GM12878 (cell line): ENCODE measurements around the gene SNRPA1. TPM values are rescaled to one million over a fixed set of nuclear protein-coding genes. Genes with fewer than 3 reads are reported as not detected.

ENCODE experiments used
- ATAC-seq: fragments of 200-7000 bp; cut with Tn5 transposase; 3 replicates; pipeline ENCODE4 v1.9.1; 2020; ENCODE audit warnings: mild to moderate bottlenecking, moderate library complexity
- BruUV-seq: library from RNA; stranded (reverse); fragments of 400-500 nt; replicated peaks from 2 replicates; lab custom pipeline; 2021; lab: Mats Ljungman, UMichigan
- CTCF ChIA-PET: fragments of 300-600 bp; sonication (Branson Sonifier 250); formaldehyde crosslinking; extraction: SDS; loops from one replicate; lab custom pipeline; 2021; ENCODE audit warnings: inconsistent platforms; lab: Yijun Ruan, JAX
- POLR2A ChIA-PET: fragments of 350-600 bp; formaldehyde crosslinking; extraction: SDS; loops from one replicate; lab custom pipeline; 2021; ENCODE audit warnings: inconsistent platforms; lab: Charles Lee
- RAD21 ChIA-PET: fragments of 300-600 bp; sonication (Branson Sonifier 250); formaldehyde crosslinking; loops from one replicate; lab custom pipeline; 2023; ENCODE audit warnings: antibody characterized with exemption; ENCODE audit not compliant: unreplicated experiment; lab: Charles Lee
- SMC1A ChIA-PET: fragments of 300-600 bp; sonication (Branson Sonifier 250); formaldehyde crosslinking; loops from one replicate; lab custom pipeline; 2023; ENCODE audit not compliant: unreplicated experiment, uncharacterized antibody; lab: Charles Lee
- DNase-seq: peaks from one replicate; pipeline ENCODE4 v3.0.0-alpha.2; 2011; ENCODE audit warnings: low read depth, low spot score
- FAIRE-seq: peaks from 3 replicates; lab custom pipeline; 2011; peaks lifted over from hg19 to GRCh38; lab: Jason Lieb, UNC
- H2AFZ ChIP-seq: 2 replicates; pipeline ENCODE4 v1.6.0; 2011; ENCODE audit warnings: low read depth, low read length, control low read depth; ENCODE audit not compliant: control insufficient read depth
- H3K27ac ChIP-seq: 2 replicates; pipeline ENCODE4 v1.5.1; 2011; ENCODE audit warnings: control low read depth; ENCODE audit not compliant: control insufficient read depth, insufficient read depth
- H3K27me3 ChIP-seq, 2 experiments: replicated peaks in 1 of 2; 2 replicates each; pipeline versions ENCODE4 v1.6.0 to v1.6.1; 2011; ENCODE audit warnings: low read length in 1 of 2; ENCODE audit not compliant: control insufficient read depth in 2 of 2, insufficient read depth in 2 of 2
- H3K36me3 ChIP-seq, 2 experiments: 2 replicates each; pipeline ENCODE4 v1.5.1; 2011; ENCODE audit warnings: low read length in 1 of 2; ENCODE audit not compliant: control insufficient read depth in 2 of 2, insufficient read depth in 2 of 2
- H3K4me1 ChIP-seq: 2 replicates; pipeline ENCODE4 v1.6.1; 2011; ENCODE audit warnings: mild to moderate bottlenecking, low read length, moderate library complexity, mixed read lengths; ENCODE audit not compliant: control insufficient read depth, insufficient read depth
- H3K4me2 ChIP-seq: 2 replicates; pipeline ENCODE4 v1.6.0; 2011; ENCODE audit warnings: control low read depth; ENCODE audit not compliant: control insufficient read depth, insufficient read depth
- H3K4me3 ChIP-seq: fragments of 200-600 bp; sonication (generic); 2 replicates; pipeline ENCODE4 v1.5.1; 2016
- H3K79me2 ChIP-seq: 2 replicates; pipeline ENCODE4 v1.6.0; 2011; ENCODE audit warnings: low read length; ENCODE audit not compliant: control insufficient read depth, insufficient read depth
- H3K9ac ChIP-seq: 2 replicates; pipeline ENCODE4 v1.8.0; 2011; ENCODE audit warnings: low read length, control low read depth, mixed read lengths; ENCODE audit not compliant: control insufficient read depth, insufficient read depth
- H3K9me3 ChIP-seq: replicated peaks from 3 replicates; pipeline ENCODE4 v1.5.1; 2011; ENCODE audit warnings: mild to moderate bottlenecking, low read length; ENCODE audit not compliant: control insufficient read depth, insufficient read depth
- H4K20me1 ChIP-seq: 2 replicates; pipeline ENCODE4 v1.6.0; 2011; ENCODE audit not compliant: control insufficient read depth, insufficient read depth
- CHD4 ChIP-seq: fragments of 200-600 bp; sonication (generic); IDR thresholded peaks from 2 replicates; pipeline ENCODE4 v1.6.1; 2016; ENCODE audit warnings: mild to moderate bottlenecking
- E4F1 ChIP-seq: fragments of 450-650 bp; IDR thresholded peaks from 2 replicates; pipeline ENCODE4 v1.6.1; 2018; ENCODE audit warnings: borderline replicate concordance, mild to moderate bottlenecking; ENCODE audit not compliant: partially characterized antibody
- MEF2B ChIP-seq: fragments of 450-650 bp; IDR thresholded peaks from 2 replicates; pipeline ENCODE4 v1.6.1; 2018; ENCODE audit warnings: mild to moderate bottlenecking, moderate library complexity; ENCODE audit not compliant: partially characterized antibody, poor library complexity, severe bottlenecking
- NR2C2 ChIP-seq: IDR thresholded peaks from 2 replicates; pipeline ENCODE4 v1.6.1; 2011; ENCODE audit warnings: borderline replicate concordance, low read depth; ENCODE audit not compliant: control insufficient read depth, insufficient read length
- NRF1 ChIP-seq: conservative IDR thresholded peaks from 2 replicates; pipeline ENCODE4 v1.6.1; 2011; ENCODE audit warnings: mild to moderate bottlenecking, low read depth, low read length, improper control_type of control experiment
- POLR2AphosphoS5 ChIP-seq: IDR thresholded peaks from 2 replicates; pipeline ENCODE4 v1.6.1; 2011; ENCODE audit warnings: mild to moderate bottlenecking, low read length, inconsistent platforms
- SKIL ChIP-seq: fragments of 450-650 bp; IDR thresholded peaks from 2 replicates; pipeline ENCODE4 v1.6.1; 2017; ENCODE audit warnings: mild to moderate bottlenecking, low read depth, inconsistent platforms; ENCODE audit not compliant: poor library complexity, severe bottlenecking
- SMC3 ChIP-seq: IDR thresholded peaks from 2 replicates; pipeline ENCODE4 v1.6.1; 2011; ENCODE audit warnings: low read length, improper control_type of control experiment, borderline replicate concordance
- ZNF622 ChIP-seq: fragments of 450-650 bp; IDR thresholded peaks from 2 replicates; pipeline ENCODE4 v1.6.1; 2017; ENCODE audit warnings: mild to moderate bottlenecking, inconsistent platforms
- WGBS: methylation state at CpG from one replicate; pipeline ENCODE4 v1.1.6; 2016; ENCODE audit warnings: low lambda C conversion rate; ENCODE audit not compliant: insufficient replicate concordance, insufficient coverage; ENCODE audit errors: missing lambda C conversion rate; 5-methylcytosine and 5-hydroxymethylcytosine counted together
- in situ Hi-C: fragments of 300-500 bp; cut with MboI; formaldehyde crosslinking; loops from 9 replicates; pipeline ENCODE4 v1.14.3; 2018; ENCODE audit warnings: mixed read lengths
- intact Hi-C: fragments of 100-400 bp; cut with micrococcal nuclease; formaldehyde crosslinking; loops from one replicate; pipeline ENCODE4 v1.14.2; 2022; ENCODE audit not compliant: unreplicated experiment
- polyA plus RNA-seq, 11 experiments: library from polyadenylated mRNA; depleted of rRNA in 4 of 11; unstranded in 6 of 11; stranded (reverse) in 5 of 11; fragments of >200 nt; fragmentation: Nextera tagmentation in 4 of 11; fragmentation: Illumina TruSeq in 1 of 11; extraction: Ambion mirVana in 4 of 11; extraction: Trizol in 1 of 11; gene quantifications; 1 replicate in 1 of 11; 2 replicates in 10 of 11; pipeline versions ENCODE4 v1.2.1 to v1.2.3, GENCODE V29; 2011 to 2016; ENCODE audit warnings: inconsistent platforms in 2 of 11, missing spikeins in 2 of 11, low read depth in 1 of 11
- total RNA-seq, 4 experiments: library from RNA; depleted of rRNA in 3 of 4; stranded (reverse); fragments of >200 nt in 3 of 4; fragmentation: Illumina TruSeq in 1 of 4; extraction: Trizol in 1 of 4; gene quantifications; 2 replicates each; pipeline versions ENCODE4 v1.2.1 to v1.2.3, GENCODE V29; 2013 to 2021

The SNRPA1 gene
- total and polyA plus RNA-seq, 10 of the 15 experiments (the other 5 are each of a cell fraction or from before 2014, with no cell fraction given): 59.9 to 267 (median 161) TPM

GRCh38 chr15:101246391-101246790, 48.7 kb downstream of the SNRPA1 start:
- H4K20me1 ChIP-seq: no peaks in the 10 kb centered on the region; the same call in 1 of the 2 replicates
- H2AFZ ChIP-seq: no peak overlapping the region
- DNase-seq: no peak
- H3K9ac ChIP-seq: no peak overlapping the region; the same call in 1 of the 2 replicates
- in situ Hi-C loops: no loop called here
- ChIA-PET POLR2A (interaction anchor here (0.9 to 1.6 kb wide), 4 partner anchors 36 to 111 kb away, joined by 3 to 6 read pairs (median 4); no protein-coding TSS in a partner anchor), RAD21 (interaction anchor here (0.9 to 3.3 kb wide), 7 partner anchors 36 to 125 kb away, joined by 3 to 26 read pairs (median 4); no protein-coding TSS in a partner anchor), CTCF (interaction anchor here (0.7 to 5.8 kb wide), 4 partner anchors 10 to 239 kb away, joined by 3 to 64 read pairs (median 5); no protein-coding TSS in a partner anchor), SMC1A (interaction anchor here (1.0 to 10.3 kb wide), 11 partner anchors 10 to 157 kb away, joined by 3 to 119 read pairs (median 6); no protein-coding TSS in a partner anchor)
- peak overlapping the region; percentile 66 for H3K4me2 ChIP-seq
- no TSS peak for BruUV-seq
- ATAC-seq: no peak
- peaks cover 91% of the 10 kb centered on the region for H3K79me2 ChIP-seq
- intact Hi-C loops: no loop called here
- H3K27ac ChIP-seq: peak overlapping the region; percentile 4; the same call in 1 of the 2 replicates
- no peak for FAIRE-seq
- no peak for TF ChIP-seq NRF1
- no peak for TF ChIP-seq MEF2B
- TF ChIP-seq POLR2AphosphoS5: no peak
- peaks cover 0 to 6% of the 10 kb centered on the region in 2 experiments; a peak in 1 of 4 replicates for H3K36me3 ChIP-seq
- no peaks in the 10 kb centered on the region for H3K9me3 ChIP-seq
- H3K4me3 ChIP-seq: peak overlapping the region; percentile 52
- peaks cover 31% of the 10 kb centered on the region for H3K4me1 ChIP-seq
- H3K27me3 ChIP-seq: no peaks in the 10 kb centered on the region
- WGBS: 48% methylated on average over 6 of the region's 6 CpGs

GRCh38 chr15:101244889-101245668, 50.0 kb downstream of the SNRPA1 start:
- ChIA-PET SMC1A (interaction anchor here (0.6 to 10.3 kb wide), 19 partner anchors 9 to 322 kb away, joined by 3 to 119 read pairs (median 4); no protein-coding TSS in a partner anchor), POLR2A (interaction anchor here (0.8 to 2.9 kb wide), 9 partner anchors 13 to 120 kb away, joined by 3 to 11 read pairs (median 3); no protein-coding TSS in a partner anchor), CTCF (interaction anchor here (0.7 to 5.8 kb wide), 14 partner anchors 11 to 318 kb away, joined by 3 to 64 read pairs (median 5); no protein-coding TSS in a partner anchor), RAD21 (interaction anchor here (0.6 to 3.3 kb wide), 15 partner anchors 13 to 155 kb away, joined by 3 to 26 read pairs (median 4); no protein-coding TSS in a partner anchor)
- Histone ChIP-seq H3K36me3 (peaks cover 0 to 6% of the 10 kb centered on the region in 2 experiments; a peak in 1 of 4 replicates), H3K27ac (no peak overlapping the region), H3K9ac (no peak overlapping the region), H3K4me2 (peak overlapping the region; percentile 66; the same call in 1 of the 2 replicates), H3K79me2 (peaks cover 94% of the 10 kb centered on the region), H3K9me3 (no peaks in the 10 kb centered on the region), H4K20me1 (no peaks in the 10 kb centered on the region; the same call in 1 of the 2 replicates), H2AFZ (no peak overlapping the region), H3K27me3 (no peaks in the 10 kb centered on the region), H3K4me1 (peaks cover 37% of the 10 kb centered on the region), H3K4me3 (peak overlapping the region; percentile 35)
- BruUV-seq: no TSS peak
- ATAC-seq (no peak), DNase-seq (no peak), FAIRE-seq (no peak)
- 96% methylated on average over 14 of the region's 14 CpGs for WGBS
- intact Hi-C loops: no loop called here
- in situ Hi-C loops: no loop called here
- TF ChIP-seq SKIL (no peak), NR2C2 (no peak), ZNF622 (no peak), CHD4 (no peak), E4F1 (no peak), SMC3 (no peak)
